HG03103 (cell line): ENCODE results near the gene SLC12A4.

Experiments used
- ATAC-seq: cut with Tn5 transposase; IDR thresholded peaks from one replicate; pipeline ENCODE4 v1.9.1; 2021; ENCODE audit warnings: low read depth; ENCODE audit not compliant: unreplicated experiment

The SLC12A4 gene

GRCh38 chr16:67909056-67909742 lies 59.2 kb downstream of the SLC12A4 start:
- ATAC-seq, result no peak

GRCh38 chr16:67907397-67908180 lies 60.8 kb downstream of the SLC12A4 start:
- no peak for ATAC-seq

GRCh38 chr16:67902831-67903230 lies 65.6 kb downstream of the SLC12A4 start:
- no peak for ATAC-seq

GRCh38 chr16:67901734-67902133 lies 66.7 kb downstream of the SLC12A4 start:
- ATAC-seq, result no peak

GRCh38 chr16:67897231-67897630 lies 71.2 kb downstream of the SLC12A4 start:
- ATAC-seq, result no peak

- no peak for ATAC-seq
Observed at GRCh38 chr16:67893743-67894399, 74.6 kb downstream of the SLC12A4 start.
